ENCODE measurements around the gene EFCAB6.

Gene EFCAB6

GRCh38 chr22:43541462-43542407 lies 270.4 kb downstream of the EFCAB6 start:
- peak; percentile 43 for DNase-seq

GRCh38 chr22:43541022-43541421 lies 271.1 kb downstream of the EFCAB6 start:
- no peak for DNase-seq

- DNase-seq: peak; percentile 88
Observed at GRCh38 chr22:43540529-43540923, 271.6 kb downstream of the EFCAB6 start.

- peak; percentile 87 for DNase-seq
Observed at GRCh38 chr22:43539572-43540528, 272.3 kb downstream of the EFCAB6 start.

GRCh38 chr22:43537019-43537585 lies 275.0 kb downstream of the EFCAB6 start:
- no peak for DNase-seq

GRCh38 chr22:43535741-43536140 lies 276.4 kb downstream of the EFCAB6 start:
- no peak for DNase-seq

GRCh38 chr22:43535336-43535735 lies 276.8 kb downstream of the EFCAB6 start:
- DNase-seq: no peak

- DNase-seq: no peak
Observed at GRCh38 chr22:43534916-43535315, 277.2 kb downstream of the EFCAB6 start.

- no peak for DNase-seq
Observed at GRCh38 chr22:43533656-43534428, 278.3 kb downstream of the EFCAB6 start.

- DNase-seq: no peak
Observed at GRCh38 chr22:43533156-43533530, 279.0 kb downstream of the EFCAB6 start.

- no peak for DNase-seq
Observed at GRCh38 chr22:43532301-43533155, 279.6 kb downstream of the EFCAB6 start.

GRCh38 chr22:43531651-43532050 lies 280.5 kb downstream of the EFCAB6 start:
- DNase-seq: no peak

- DNase-seq: peak; percentile 39
Observed at GRCh38 chr22:43530349-43531201, 281.5 kb downstream of the EFCAB6 start.

GRCh38 chr22:43529934-43530333 lies 282.2 kb downstream of the EFCAB6 start:
- no peak for DNase-seq

- DNase-seq: no peak
Observed at GRCh38 chr22:43529461-43529860, 282.6 kb downstream of the EFCAB6 start.

GRCh38 chr22:43528601-43529360 lies 283.3 kb downstream of the EFCAB6 start:
- DNase-seq: peak; percentile 32

- no peak for DNase-seq
Observed at GRCh38 chr22:43526946-43527345, 285.2 kb downstream of the EFCAB6 start.

- DNase-seq: no peak
Observed at GRCh38 chr22:43526117-43526655, 285.9 kb downstream of the EFCAB6 start.

GRCh38 chr22:43521716-43522115 lies 290.4 kb downstream of the EFCAB6 start:
- no peak for DNase-seq

All from NCI-H69 (cell line).